HG02885 (cell line): ENCODE data around the gene APOA4.
"Not testable (repeated sequence)": the region's sequence is repeated elsewhere in the genome, so short reads cannot be mapped to it uniquely, and the experiment has no call there.

Source experiments
- ATAC-seq: cut with Tn5 transposase; IDR thresholded peaks from one replicate; pipeline ENCODE4 v1.9.1; 2021; ENCODE audit warnings: mild to moderate bottlenecking; ENCODE audit not compliant: unreplicated experiment, poor library complexity

Gene APOA4

GRCh38 chr11:116849486-116849885, 26.4 kb upstream of the APOA4 start:
- ATAC-seq: no peak

- ATAC-seq: no peak
Observed at GRCh38 chr11:116849060-116849459, 26.0 kb upstream of the APOA4 start.

GRCh38 chr11:116847612-116848011, 24.5 kb upstream of the APOA4 start:
- no peak for ATAC-seq

- ATAC-seq: no peak
Observed at GRCh38 chr11:116844722-116845121, 21.6 kb upstream of the APOA4 start.

- ATAC-seq: no peak
Observed at GRCh38 chr11:116843661-116844060, 20.6 kb upstream of the APOA4 start.

- ATAC-seq: no peak
Observed at GRCh38 chr11:116842909-116843308, 19.8 kb upstream of the APOA4 start.

GRCh38 chr11:116842117-116842516, 19.0 kb upstream of the APOA4 start:
- ATAC-seq: no peak

- no peak for ATAC-seq
Observed at GRCh38 chr11:116840746-116841296, 17.7 kb upstream of the APOA4 start.

- ATAC-seq: no peak
Observed at GRCh38 chr11:116840224-116840745, 17.2 kb upstream of the APOA4 start.

GRCh38 chr11:116838321-116839084, 15.4 kb upstream of the APOA4 start:
- ATAC-seq: no peak

- no peak for ATAC-seq
Observed at GRCh38 chr11:116837231-116838091, 14.4 kb upstream of the APOA4 start, which contains the start of gene APOA1. TSS of gene APOA1 (minus strand) at chr11:116837622. CDS start at chr11:116837387, 235 bp downstream.

GRCh38 chr11:116836632-116836991, 13.5 kb upstream of the APOA4 start:
- no peak for ATAC-seq

GRCh38 chr11:116835791-116836631, 12.9 kb upstream of the APOA4 start:
- ATAC-seq: peak; percentile 80

GRCh38 chr11:116835042-116835772, 12.1 kb upstream of the APOA4 start:
- peak; percentile 16 for ATAC-seq

- ATAC-seq: not testable (repeated sequence)
Observed at GRCh38 chr11:116834535-116835041, 11.5 kb upstream of the APOA4 start.

- ATAC-seq: no peak
Observed at GRCh38 chr11:116833816-116834534, 10.9 kb upstream of the APOA4 start.

GRCh38 chr11:116833491-116833815, 10.3 kb upstream of the APOA4 start:
- no peak for ATAC-seq
